Vagina (tissue), 2 donors: Measurements from ENCODE around the gene GAS2L1. TPM values are rescaled to one million over a fixed set of nuclear protein-coding genes. Genes with fewer than 3 reads are reported as not detected.

Experiments
- DNase-seq, 2 donors: peaks; one replicate each; pipeline ENCODE4 v3.0.0-alpha.2; 2017; ENCODE audit errors: extremely low spot score in 2 of 2
- H3K27ac ChIP-seq: fragments of 200-600 bp; sonication (generic); one replicate; pipeline ENCODE4 v1.5.1; 2019
- H3K27me3 ChIP-seq: fragments of 200-600 bp; sonication (generic); one replicate; pipeline ENCODE4 v1.5.1; 2019
- H3K36me3 ChIP-seq, 2 donors: fragments of 200-600 bp; sonication (generic); one replicate each; pipeline ENCODE4 v1.5.1; 2017 to 2019
- H3K4me1 ChIP-seq: fragments of 200-600 bp; sonication (generic); one replicate; pipeline ENCODE4 v1.5.1; 2019
- H3K4me3 ChIP-seq, 2 donors: fragments of 200-600 bp; sonication (generic); 1 replicate in 1 of 2; 2 replicates in 1 of 2; pipeline ENCODE4 v1.5.1; 2016 to 2019
- H3K9me3 ChIP-seq: fragments of 200-600 bp; sonication (generic); one replicate; pipeline ENCODE4 v1.5.1; 2019
- CTCF ChIP-seq, 3 experiments: fragments of 450-650 bp in 2 of 3; fragments of 200-600 bp in 1 of 3; sonication (generic) in 1 of 3; IDR thresholded peaks; one replicate each; pipeline ENCODE4 v1.5.1; 2017 to 2019; ENCODE audit warnings: antibody characterized with exemption in 3 of 3, mild to moderate bottlenecking in 2 of 3, moderate library complexity in 2 of 3
- POLR2A ChIP-seq, 2 donors: fragments of 450-650 bp; IDR thresholded peaks; one replicate each; pipeline ENCODE4 v1.6.1; 2017; ENCODE audit warnings: antibody characterized with exemption in 2 of 2, mild to moderate bottlenecking in 2 of 2, moderate library complexity in 2 of 2
- POLR2AphosphoS5 ChIP-seq, 2 donors: sonication (generic); formaldehyde crosslinking; IDR thresholded peaks; one replicate each; pipeline ENCODE4 v1.9.0; 2017; ENCODE audit warnings: antibody characterized with exemption in 2 of 2, mild to moderate bottlenecking in 2 of 2, low read depth in 1 of 2; ENCODE audit not compliant: insufficient read depth in 1 of 2
- intact Hi-C: fragments of 100-400 bp; cut with DNase I; formaldehyde crosslinking; loops from one replicate; pipeline ENCODE4 v1.15.1; 2023
- total RNA-seq: library from RNA; depleted of rRNA; stranded (reverse); fragments of >200 nt; gene quantifications from one replicate; pipeline ENCODE4 v1.2.3, GENCODE V29; 2016

Gene GAS2L1
- total RNA-seq, 1 donor from 2014 or later, result 17.4 TPM

DNA sequence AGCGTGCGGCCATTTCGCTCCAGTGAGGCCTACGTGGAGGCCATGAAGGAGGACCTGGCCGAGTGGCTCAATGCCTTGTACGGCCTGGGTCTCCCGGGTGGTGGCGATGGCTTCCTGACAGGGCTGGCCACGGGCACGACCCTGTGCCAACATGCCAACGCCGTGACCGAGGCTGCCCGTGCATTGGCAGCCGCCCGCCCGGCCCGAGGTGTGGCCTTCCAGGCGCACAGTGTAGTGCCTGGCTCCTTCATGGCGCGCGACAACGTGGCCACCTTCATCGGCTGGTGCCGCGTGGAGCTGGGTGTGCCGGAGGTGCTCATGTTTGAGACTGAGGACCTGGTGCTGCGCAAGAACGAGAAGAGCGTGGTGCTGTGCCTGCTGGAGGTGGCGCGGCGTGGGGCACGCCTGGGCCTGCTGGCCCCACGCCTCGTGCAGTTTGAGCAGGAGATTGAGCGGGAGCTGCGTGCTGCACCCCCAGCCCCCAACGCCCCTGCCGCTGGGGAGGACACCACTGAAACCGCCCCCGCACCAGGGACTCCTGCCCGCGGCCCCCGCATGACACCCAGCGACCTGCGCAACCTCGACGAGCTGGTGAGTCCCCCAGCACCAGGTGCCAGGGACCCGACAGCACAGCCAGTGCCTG, 1.8 kb downstream of the GAS2L1 start:
- intact Hi-C loops, result no loop called here
- peak overlapping the region; percentile 89 to 91 for H3K4me3 ChIP-seq
- TF ChIP-seq POLR2AphosphoS5 (IDR thresholded peaks at IDR 0.05; ENCODE audit: insufficient read depth in 1 of 2, low read depth in 1 of 2) (no peak), POLR2A (IDR thresholded peaks at IDR 0.05) (no peak), CTCF (IDR thresholded peaks at IDR 0.05) (no peak)
- H3K9me3 ChIP-seq, result no peaks in the 10 kb centered on the region
- peaks cover 52% of the 10 kb centered on the region for H3K4me1 ChIP-seq
- peak overlapping the region; percentile 89 for H3K27ac ChIP-seq
- DNase-seq, result no peak
- H3K36me3 ChIP-seq, result no peaks in the 10 kb centered on the region
- H3K27me3 ChIP-seq, result no peaks in the 10 kb centered on the region

DNA sequence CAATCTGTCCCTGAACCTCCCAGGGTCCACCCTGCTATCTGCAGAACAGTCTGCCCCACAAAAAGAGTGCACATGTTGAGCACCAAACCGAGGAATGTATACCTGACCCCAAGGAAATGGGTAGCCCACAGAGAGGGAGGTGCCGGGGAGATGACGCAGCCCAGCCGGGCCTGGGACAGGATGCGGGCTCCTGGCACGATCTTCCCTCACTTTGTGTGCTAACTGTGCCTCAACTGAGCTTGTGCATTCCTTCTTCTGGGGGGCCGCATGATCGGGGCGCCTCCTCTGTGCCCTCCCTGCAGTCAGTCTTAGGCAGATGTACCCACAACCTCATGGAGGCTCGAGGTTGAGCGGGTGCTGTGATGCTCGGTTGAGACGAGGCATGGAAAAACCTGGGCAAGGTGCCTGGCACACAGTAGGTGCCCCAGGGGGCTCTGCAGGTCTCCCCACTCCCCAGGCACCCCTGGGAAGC, 2.4 kb downstream of the GAS2L1 start:
- no peaks in the 10 kb centered on the region for H3K9me3 ChIP-seq
- DNase-seq, result no peak
- intact Hi-C loops, result no loop called here
- H3K36me3 ChIP-seq, result no peaks in the 10 kb centered on the region
- H3K27me3 ChIP-seq, result no peaks in the 10 kb centered on the region
- peaks cover 57% of the 10 kb centered on the region for H3K4me1 ChIP-seq
- H3K4me3 ChIP-seq, result peak overlapping the region; percentile 89 to 91
- peak overlapping the region; percentile 89 for H3K27ac ChIP-seq
- TF ChIP-seq POLR2A (IDR thresholded peaks at IDR 0.05) (no peak), CTCF (IDR thresholded peaks at IDR 0.05) (no peak), POLR2AphosphoS5 (IDR thresholded peaks at IDR 0.05; ENCODE audit: insufficient read depth in 1 of 2, low read depth in 1 of 2) (no peak)

DNA sequence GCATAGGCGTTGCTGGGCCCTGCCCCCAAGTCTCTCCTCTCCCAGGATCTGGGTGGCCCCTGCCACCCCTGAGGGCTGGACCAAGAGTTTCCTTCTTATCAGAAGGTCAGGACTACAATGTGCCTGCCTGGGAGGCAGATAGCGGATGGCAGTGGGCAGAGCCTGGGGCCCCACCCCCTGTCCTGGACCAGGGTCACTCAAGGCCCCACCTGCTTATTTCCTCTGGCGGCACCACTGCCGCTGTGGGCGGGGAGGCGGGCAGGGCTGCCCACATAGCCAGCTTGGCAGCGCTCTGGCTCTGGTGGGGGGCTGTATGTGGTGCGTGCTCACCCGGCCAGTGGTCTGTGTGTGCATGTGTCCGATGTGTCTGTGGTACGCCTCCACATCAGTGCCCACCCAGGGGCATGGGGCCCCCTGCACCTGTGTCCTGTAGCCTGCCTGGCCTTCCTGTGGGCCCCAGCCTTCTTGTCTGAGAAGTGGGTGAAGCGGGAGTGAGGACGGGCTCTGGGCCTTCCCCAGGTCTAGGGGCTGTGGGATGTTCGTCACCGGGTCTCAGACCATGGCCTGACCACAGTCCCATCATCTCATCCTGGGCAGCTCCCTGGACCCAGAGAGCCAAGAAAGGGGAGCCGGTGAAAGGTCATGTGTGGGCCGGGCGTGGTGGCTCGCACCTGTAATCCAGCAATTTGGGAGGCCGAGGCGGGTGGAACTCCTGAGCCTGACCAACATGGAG, 3.0 kb downstream of the GAS2L1 start:
- H3K27me3 ChIP-seq, result peaks cover 3% of the 10 kb centered on the region
- H3K4me1 ChIP-seq, result peaks cover 64% of the 10 kb centered on the region
- no peak for TF ChIP-seq CTCF (IDR thresholded peaks at IDR 0.05)
- TF ChIP-seq POLR2A (IDR thresholded peaks at IDR 0.05), result no peak
- no peak for TF ChIP-seq POLR2AphosphoS5 (IDR thresholded peaks at IDR 0.05; ENCODE audit: insufficient read depth in 1 of 2, low read depth in 1 of 2)
- peak overlapping the region; percentile 89 for H3K27ac ChIP-seq
- intact Hi-C loops, result loop anchor here (10.0 kb wide), 1 partner anchor 75 kb away; the partner anchor contains the start of gene AP1B1
- H3K9me3 ChIP-seq, result no peaks in the 10 kb centered on the region
- no peak for DNase-seq
- no peaks in the 10 kb centered on the region for H3K36me3 ChIP-seq
- peak overlapping the region in 1 of 2 donors; percentile 89 for H3K4me3 ChIP-seq

- peak overlapping the region in 1 of 2 donors; percentile 25 for H3K4me3 ChIP-seq
- DNase-seq, result no peak
These were observed 3.8 kb downstream of the GAS2L1 start for GRCh38 chr22:29310065-29310862.

More at GRCh38 chr22:29310065-29310862, 3.8 kb downstream of the GAS2L1 start:
- Histone ChIP-seq H3K4me1 (peaks cover 70% of the 10 kb centered on the region), H3K36me3 (no peaks in the 10 kb centered on the region), H3K9me3 (no peaks in the 10 kb centered on the region), H3K27ac (peak overlapping the region; percentile 89), H3K27me3 (peaks cover 4% of the 10 kb centered on the region)
- TF ChIP-seq POLR2A (IDR thresholded peaks at IDR 0.05) (no peak), POLR2AphosphoS5 (IDR thresholded peaks at IDR 0.05; ENCODE audit: insufficient read depth in 1 of 2, low read depth in 1 of 2) (no peak), CTCF (IDR thresholded peaks at IDR 0.05) (no peak)
- intact Hi-C loops, result loop anchor here (10.0 kb wide), 1 partner anchor 75 kb away; the partner anchor contains the start of gene AP1B1
